Measurements from ENCODE around the gene CDSN.
"Not testable (repeated sequence)": the region's sequence is repeated elsewhere in the genome, so short reads cannot be mapped to it uniquely, and the experiment has no call there.

CDSN gene

DNA sequence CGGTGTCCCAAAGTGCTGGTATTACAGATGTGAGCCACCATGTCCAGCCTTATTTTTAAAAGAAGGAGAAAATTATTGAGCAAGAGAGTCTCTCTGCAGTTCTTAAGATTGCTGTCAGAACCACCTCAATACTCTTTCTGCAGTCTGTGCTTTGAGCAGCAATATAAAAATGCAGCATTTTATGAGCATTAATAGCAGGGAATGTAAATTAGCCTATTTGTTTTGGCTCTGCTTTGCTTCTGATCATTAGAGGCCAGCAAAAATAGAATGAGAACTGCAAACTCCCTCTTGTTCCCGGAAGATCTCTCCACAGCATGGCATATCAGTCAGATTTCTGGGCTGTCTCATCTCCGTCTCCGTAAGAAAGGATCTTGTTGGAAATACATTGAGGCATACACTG, 43.6 kb downstream of the CDSN start:
- TF ChIP-seq, protein P1, sequence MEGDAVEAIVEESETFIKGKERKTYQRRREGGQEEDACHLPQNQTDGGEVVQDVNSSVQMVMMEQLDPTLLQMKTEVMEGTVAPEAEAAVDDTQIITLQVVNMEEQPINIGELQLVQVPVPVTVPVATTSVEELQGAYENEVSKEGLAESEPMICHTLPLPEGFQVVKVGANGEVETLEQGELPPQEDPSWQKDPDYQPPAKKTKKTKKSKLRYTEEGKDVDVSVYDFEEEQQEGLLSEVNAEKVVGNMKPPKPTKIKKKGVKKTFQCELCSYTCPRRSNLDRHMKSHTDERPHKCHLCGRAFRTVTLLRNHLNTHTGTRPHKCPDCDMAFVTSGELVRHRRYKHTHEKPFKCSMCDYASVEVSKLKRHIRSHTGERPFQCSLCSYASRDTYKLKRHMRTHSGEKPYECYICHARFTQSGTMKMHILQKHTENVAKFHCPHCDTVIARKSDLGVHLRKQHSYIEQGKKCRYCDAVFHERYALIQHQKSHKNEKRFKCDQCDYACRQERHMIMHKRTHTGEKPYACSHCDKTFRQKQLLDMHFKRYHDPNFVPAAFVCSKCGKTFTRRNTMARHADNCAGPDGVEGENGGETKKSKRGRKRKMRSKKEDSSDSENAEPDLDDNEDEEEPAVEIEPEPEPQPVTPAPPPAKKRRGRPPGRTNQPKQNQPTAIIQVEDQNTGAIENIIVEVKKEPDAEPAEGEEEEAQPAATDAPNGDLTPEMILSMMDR (IDR thresholded peaks at IDR 0.05; ENCODE audit: low read depth, low read length, missing control alignments) = no peak
- in situ Hi-C loops (cut with HindIII; ENCODE audit: low sequenced_read_pairs) = no loop called here
- H3K4me3 ChIP-seq (ENCODE audit: low read depth, low read length) = no peak overlapping the region
- no peak for DNase-seq (ENCODE audit: low read depth)

DNA sequence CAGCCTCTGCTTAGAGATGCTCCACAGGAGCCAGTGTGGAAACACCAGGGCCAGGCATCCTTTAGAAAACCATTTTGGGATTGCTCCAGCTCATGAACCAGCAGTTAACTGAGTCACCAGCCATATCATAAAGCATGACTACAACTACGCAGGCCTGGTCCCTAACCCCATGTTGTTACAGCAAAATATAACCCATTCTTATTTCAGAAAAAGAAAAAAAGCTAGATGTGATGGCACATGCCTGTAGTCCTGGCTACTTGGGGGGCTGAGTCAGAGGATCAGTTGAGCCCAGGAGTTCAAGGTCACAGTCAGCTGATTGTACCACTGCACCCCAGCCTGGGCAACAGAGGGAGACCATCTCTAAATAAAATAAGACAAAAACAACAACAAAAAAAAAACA, 44.7 kb downstream of the CDSN start:
- DNase-seq (ENCODE audit: low read depth) = no peak
- in situ Hi-C loops (cut with HindIII; ENCODE audit: low sequenced_read_pairs) = no loop called here
- H3K4me3 ChIP-seq (ENCODE audit: low read depth, low read length) = no peak overlapping the region
- TF ChIP-seq, protein P1 (IDR thresholded peaks at IDR 0.05; ENCODE audit: low read depth, low read length, missing control alignments) = no peak

DNA sequence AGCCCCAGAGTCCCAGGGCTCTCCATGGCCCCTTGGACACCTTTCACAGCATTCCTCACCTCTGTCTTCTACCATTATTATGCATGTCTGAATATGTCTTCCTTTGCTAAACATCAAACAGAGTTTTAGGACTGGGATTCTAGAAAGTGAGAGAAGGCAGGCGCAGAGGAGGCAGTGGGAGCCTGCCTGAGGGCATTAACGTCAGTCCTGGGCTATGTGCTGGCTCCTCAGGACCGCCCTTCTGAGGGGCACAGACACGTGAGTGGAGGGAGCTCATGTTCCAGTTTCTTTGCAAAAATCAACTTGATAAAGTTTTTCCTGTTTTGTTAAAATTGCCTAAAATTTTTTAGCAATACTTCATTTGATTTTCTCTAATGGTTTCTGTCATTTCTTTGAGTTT, 45.8 kb downstream of the CDSN start:
- no peak overlapping the region for H3K4me3 ChIP-seq (ENCODE audit: low read depth, low read length)
- no peak for DNase-seq (ENCODE audit: low read depth)
- TF ChIP-seq, protein P1 (IDR thresholded peaks at IDR 0.05; ENCODE audit: low read depth, low read length, missing control alignments) = no peak
- in situ Hi-C loops (cut with HindIII; ENCODE audit: low sequenced_read_pairs) = loop anchor here (5.0 kb wide), 1 partner anchor 157 kb away; no protein-coding TSS in a partner anchor

DNA sequence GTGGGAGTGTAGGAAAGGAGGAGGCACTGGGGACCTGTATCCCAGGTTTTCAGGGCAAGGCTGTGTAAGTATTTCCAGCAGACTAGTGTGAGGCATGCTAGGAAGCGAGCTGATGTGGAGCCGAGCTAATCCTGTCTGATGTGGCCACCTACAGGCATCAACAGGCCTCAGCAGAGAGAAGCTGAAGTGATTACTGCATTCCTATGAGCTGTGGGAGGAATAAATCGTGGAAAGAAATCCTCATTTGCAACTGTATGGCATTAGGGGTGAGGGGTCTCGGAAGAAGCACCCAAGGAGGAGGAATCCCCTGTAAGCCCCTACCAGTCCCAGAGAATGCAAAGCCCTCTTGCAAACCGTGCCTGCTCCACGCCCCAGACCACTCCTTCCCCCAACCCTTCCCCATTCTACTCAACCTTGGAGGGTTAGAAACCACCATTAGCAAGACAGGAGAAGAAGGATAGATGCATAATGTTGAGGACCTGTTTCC, 49.5 kb downstream of the CDSN start:
- in situ Hi-C loops (cut with HindIII; ENCODE audit: low sequenced_read_pairs) = loop anchor here (5.0 kb wide), 1 partner anchor 153 kb away; no protein-coding TSS in a partner anchor

DNA sequence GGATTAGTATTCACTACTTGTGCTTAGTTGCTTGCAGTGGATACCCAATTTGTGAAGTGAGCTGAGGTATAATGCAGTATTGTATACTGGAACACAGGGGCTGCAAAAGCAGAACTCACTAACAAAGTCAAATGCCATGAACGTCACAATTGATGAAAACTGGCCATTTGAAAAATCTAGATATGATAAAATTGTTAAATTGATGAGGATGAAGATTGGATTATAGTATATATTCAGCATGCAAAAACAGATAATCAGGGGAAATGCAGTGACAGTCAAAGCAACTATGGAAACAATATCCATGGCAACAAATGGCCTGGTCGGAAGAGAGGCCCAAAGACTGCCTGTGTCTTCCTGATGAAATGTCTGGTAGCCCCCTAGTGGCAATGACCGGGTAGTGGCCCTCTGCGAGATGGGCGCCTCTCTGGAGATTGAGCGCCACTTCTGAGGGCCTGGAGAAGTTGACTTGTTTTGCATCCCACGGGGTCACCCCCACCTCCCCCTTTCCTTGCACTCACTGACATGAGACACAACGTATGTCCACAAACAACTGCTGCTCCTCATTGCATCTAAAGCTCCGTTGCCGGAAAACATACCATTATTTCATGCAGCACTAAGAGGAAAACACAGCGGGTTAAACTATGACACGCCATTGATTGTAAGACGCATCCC, 51.4 kb downstream of the CDSN start:
- DNase-seq (ENCODE audit: low read depth) = peak; percentile 65
- in situ Hi-C loops (cut with HindIII; ENCODE audit: low sequenced_read_pairs) = no loop called here
- no peak overlapping the region for H3K4me3 ChIP-seq (ENCODE audit: low read depth, low read length)
- TF ChIP-seq, protein P1 (IDR thresholded peaks at IDR 0.05; ENCODE audit: low read depth, low read length, missing control alignments) = peak; percentile 96

More for the DNA sequence above, 49.5 kb downstream of the CDSN start:
- TF ChIP-seq, protein P1 (IDR thresholded peaks at IDR 0.05; ENCODE audit: low read depth, low read length, missing control alignments) = peak; percentile 87
- H3K4me3 ChIP-seq (ENCODE audit: low read depth, low read length) = no peak overlapping the region
- peak; percentile 75 for DNase-seq (ENCODE audit: low read depth)

DNA sequence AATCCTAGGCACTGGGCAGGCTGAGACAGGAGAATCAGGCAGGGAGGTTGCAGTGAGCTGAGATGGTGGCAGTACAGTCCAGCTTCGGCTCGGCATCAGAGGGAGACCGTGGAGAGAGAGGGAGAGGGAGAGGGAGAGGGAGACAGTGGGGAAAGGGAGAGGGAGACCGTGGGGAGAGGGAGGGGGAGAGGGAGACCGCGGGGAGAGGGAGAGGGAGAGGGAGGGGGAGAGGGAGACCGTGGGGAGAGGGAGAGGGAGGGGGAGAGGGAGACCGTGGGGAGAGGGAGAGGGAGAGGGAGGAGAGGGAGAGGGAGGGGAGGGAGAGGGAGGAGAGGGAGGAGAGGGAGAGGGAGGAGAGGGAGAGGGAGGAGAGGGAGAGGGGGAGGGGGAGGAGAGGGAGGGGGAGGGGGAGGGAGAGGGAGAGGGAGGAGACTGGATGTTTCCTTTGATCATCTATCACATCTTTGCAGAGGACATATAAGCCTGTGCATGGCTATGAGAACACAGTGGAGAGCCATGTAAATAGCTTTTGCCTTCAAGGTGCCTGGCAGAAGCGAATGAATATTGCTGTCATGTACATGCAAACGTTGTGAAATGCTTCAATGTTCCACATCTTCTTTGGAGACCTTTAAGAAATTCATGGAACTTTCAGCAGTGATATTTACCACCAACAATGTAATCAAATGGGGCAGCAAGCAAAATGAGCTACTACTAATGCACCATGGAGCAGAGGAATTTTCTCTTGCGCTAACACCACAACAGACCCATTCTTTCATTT, 52.2 kb downstream of the CDSN start:
- DNase-seq (ENCODE audit: low read depth); in situ Hi-C loops (cut with HindIII; ENCODE audit: low sequenced_read_pairs); H3K4me3 ChIP-seq (ENCODE audit: low read depth, low read length): not testable (repeated sequence)

DNA sequence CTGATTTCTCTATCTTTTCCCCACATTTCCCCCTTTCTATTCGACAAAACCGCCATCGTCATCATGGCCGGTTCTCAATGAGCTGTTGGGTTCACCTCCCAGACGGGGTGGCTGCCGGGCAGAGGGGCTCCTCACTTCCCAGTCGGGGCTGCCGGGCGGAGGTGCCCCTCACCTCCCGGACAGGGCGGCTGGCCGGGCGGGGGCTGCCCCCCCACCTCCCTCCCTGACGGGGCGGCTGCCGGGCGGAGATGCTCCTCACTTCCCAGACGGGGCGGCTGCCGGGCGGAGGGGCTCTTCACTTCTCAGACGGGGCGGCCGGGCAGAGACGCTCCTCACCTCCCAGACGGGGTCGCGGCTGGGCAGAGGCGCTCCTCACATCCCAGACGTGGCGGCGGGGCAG, 53.2 kb downstream of the CDSN start:
- DNase-seq (ENCODE audit: low read depth); H3K4me3 ChIP-seq (ENCODE audit: low read depth, low read length); in situ Hi-C loops (cut with HindIII; ENCODE audit: low sequenced_read_pairs): not testable (repeated sequence)

Measured in astrocyte of the cerebellum (primary cell).